DND-41 (cell line): ENCODE results near the gene LYRM4.
A peak's percentile ranks its signal among the peaks of the same experiment; 100 is the strongest.

Source experiments
- EZH2 ChIP-seq: IDR thresholded peaks from 3 replicates; pipeline ENCODE4 v1.6.1; 2012; ENCODE audit warnings: borderline replicate concordance, low read depth, mild to moderate bottlenecking, moderate library complexity, low read length, inconsistent platforms; ENCODE audit not compliant: severe bottlenecking
- TF ChIP-seq, protein P1 (sequence below): IDR thresholded peaks from 2 replicates; pipeline ENCODE4 v1.5.1; 2012; ENCODE audit warnings: borderline replicate concordance, low read length, moderate library complexity, mild to moderate bottlenecking; ENCODE audit not compliant: poor library complexity, severe bottlenecking; ENCODE audit errors: extremely low read depth

DNA sequence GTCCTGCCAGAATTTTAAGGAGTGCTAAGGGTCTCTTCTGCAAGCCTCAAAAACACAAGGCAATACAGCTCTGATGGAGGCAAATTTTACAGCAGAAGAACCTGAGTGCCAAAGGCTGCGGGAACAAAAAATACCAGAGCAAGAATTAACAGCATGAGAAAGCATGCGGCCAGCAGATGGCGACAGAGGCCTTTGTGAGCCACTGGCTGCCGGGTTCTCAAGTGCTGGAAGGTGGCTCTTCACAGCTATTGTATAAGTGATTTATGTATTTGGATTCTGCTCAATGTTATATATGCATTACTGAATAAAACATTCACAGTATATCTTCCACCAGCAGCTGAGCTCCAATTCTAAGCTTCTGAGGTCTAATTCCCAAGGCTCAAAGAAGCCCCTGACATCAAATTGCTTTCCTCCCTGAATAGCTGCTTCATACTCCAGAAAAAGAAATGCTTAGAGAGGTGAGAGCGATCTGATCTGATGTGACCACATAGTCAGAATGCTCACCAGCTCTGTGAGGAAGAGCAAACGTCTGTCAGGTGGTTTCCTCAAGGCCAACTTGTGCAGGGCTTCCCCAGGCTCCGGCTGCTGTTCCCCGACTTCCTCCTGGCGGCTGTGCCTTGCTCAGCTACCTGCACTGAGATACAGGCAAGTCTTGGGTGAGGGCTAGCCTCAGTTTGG lies 117.0 kb downstream of the LYRM4 start:
- TF ChIP-seq EZH2 = no peak
- TF ChIP-seq, protein P1, sequence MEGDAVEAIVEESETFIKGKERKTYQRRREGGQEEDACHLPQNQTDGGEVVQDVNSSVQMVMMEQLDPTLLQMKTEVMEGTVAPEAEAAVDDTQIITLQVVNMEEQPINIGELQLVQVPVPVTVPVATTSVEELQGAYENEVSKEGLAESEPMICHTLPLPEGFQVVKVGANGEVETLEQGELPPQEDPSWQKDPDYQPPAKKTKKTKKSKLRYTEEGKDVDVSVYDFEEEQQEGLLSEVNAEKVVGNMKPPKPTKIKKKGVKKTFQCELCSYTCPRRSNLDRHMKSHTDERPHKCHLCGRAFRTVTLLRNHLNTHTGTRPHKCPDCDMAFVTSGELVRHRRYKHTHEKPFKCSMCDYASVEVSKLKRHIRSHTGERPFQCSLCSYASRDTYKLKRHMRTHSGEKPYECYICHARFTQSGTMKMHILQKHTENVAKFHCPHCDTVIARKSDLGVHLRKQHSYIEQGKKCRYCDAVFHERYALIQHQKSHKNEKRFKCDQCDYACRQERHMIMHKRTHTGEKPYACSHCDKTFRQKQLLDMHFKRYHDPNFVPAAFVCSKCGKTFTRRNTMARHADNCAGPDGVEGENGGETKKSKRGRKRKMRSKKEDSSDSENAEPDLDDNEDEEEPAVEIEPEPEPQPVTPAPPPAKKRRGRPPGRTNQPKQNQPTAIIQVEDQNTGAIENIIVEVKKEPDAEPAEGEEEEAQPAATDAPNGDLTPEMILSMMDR = peak; percentile 88
